ENCODE data around the gene ZFP1.
"Not testable (repeated sequence)": the region's sequence is repeated elsewhere in the genome, so short reads cannot be mapped to it uniquely, and the experiment has no call there.

ZFP1 gene

GRCh38 chr16:75169899-75170405 is 21.6 kb downstream of the ZFP1 start:
- DNase-seq, result no peak

- no peak for DNase-seq
These were observed 24.3 kb downstream of the ZFP1 start for GRCh38 chr16:75172578-75172977.

- no peak for DNase-seq
These were observed 26.8 kb downstream of the ZFP1 start for GRCh38 chr16:75175074-75175473.

GRCh38 chr16:75176926-75177325 is 28.6 kb downstream of the ZFP1 start:
- no peak for DNase-seq

DNA sequence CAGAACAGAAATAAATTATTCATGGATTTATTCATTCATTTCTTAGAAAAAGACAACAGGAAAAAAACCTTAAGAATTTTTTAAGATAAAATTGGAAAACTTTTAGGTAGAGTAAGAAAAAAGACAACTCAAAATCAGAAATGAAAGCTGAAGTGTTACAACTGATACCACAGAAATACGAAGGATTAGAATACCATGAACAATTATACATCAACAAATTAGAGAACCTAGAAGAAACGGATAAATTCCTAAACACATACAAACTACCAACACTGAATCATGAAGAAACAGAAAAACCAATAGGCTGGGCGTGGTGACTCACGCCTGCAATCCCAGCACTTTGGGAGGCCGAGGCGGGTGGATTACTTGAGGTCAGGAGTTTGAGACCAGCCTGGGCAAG is 30.9 kb downstream of the ZFP1 start:
- no peak for DNase-seq

GRCh38 chr16:75181630-75182029 is 33.3 kb downstream of the ZFP1 start:
- DNase-seq, result no peak

DNA sequence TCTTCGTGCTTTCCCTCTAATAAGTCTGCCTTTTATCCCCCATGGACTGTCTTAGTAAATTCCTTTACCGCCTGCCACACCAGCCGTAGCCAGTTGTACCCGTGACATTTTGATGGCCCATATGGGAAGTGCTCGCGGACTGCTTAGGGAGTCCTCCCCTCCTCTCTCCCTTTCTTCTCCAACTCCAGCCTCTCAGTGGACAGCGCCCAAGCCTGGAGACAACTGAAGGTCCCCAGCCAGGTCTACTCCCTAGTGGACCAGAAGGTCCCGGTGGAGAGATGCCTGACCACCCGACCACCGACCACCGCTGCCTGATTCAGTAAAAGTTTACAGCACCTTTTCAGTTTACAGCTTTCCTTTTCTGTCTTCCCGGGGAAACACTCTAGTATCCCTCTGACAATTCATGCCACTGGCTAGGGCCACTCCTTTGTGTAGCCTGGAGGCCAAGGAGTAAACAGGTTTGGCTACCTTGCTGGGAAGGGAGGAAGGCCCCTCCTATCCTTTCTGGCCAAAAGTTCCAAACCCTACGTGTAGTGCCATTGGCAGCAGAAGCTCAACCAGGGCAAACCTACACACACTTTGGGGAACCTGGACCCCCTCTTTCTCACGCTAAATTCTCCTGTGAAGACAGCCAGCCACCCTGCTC is 40.6 kb downstream of the ZFP1 start:
- DNase-seq, result no peak

DNA sequence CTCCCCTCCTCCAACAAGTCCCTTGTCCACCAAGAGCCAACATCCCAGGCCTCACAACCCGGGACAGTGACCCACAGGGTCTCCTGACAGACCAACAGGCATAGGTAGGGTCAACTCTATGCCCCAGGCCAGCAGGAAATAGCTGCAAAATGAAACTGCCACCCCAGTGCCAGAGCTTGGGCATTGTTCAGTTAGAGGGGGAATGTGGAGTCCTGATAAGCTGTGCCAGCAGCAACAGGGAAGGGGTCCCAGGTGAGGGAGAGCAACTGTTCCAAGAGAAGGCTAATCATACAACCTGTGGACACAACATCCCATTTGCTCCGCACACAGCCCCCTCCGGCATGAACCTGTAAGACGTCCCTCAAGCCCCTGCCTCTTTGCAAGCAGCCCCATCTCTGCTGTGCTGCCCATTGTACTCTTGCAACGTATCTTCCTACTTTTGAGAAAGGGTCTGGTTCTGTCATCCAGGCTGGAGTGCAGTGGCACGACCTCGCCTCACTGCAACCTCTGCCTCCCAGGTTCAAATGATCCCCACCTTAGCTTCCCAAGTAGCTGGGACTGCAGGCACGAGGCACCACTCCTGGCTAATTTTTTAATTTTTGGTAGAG is 41.4 kb downstream of the ZFP1 start:
- no peak for DNase-seq

DNA sequence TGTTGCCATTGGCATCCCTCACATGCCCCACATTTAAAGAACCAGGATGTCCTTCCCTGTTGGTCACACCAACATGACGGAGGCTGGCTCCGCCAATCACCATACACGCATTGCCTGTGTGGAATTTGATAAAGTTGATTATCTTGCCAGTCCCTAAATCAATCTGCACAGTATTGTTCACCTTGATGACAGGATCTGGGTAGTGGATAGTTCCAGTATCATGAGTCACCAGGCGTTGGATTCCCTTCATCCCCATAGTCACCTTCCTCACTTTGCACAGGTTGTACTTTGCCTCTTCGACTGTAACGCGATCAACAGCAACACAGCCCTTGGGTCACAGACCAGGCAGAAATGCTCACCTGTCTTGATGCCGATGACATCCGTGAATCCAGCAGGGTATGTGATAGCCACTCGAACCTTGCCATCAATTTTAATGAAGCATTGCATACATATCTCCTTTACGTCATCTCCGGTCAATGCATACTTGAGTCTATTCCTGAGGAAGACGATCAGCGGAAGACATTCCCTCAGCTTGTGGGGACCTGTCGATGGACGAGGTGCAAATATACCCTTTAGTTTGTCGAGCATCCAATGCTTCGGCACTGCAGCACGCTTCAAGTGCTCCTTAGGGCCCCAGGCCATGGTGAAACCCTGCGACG is 44.4 kb downstream of the ZFP1 start:
- DNase-seq, result no peak

DNA sequence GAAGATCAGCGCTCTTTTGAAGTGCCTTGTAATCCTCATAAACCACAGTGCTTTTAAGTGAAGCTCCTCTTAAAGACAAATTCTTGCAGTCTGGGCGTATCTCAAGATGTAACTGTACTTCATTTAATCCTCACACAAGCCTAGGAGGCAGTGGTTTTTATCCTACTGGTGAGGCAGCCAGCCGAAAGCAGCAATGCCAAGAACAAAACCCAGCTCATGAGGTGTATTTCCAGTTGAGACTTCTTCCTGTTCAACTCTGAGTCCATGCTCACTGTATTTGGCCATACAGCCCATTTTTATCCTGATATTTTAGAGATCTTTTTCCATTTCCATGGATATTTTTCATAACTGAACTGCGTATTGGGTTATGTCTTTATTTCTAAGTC is 44.9 kb downstream of the ZFP1 start:
- no peak for DNase-seq

- DNase-seq, result no peak
These were observed 45.6 kb downstream of the ZFP1 start for GRCh38 chr16:75193730-75194444.

- DNase-seq, result no peak
These were observed 47.8 kb downstream of the ZFP1 start for GRCh38 chr16:75195811-75196790.

GRCh38 chr16:75196836-75197235 is 48.5 kb downstream of the ZFP1 start:
- DNase-seq, result no peak

GRCh38 chr16:75197522-75198134 is 49.3 kb downstream of the ZFP1 start:
- DNase-seq, result no peak

DNA sequence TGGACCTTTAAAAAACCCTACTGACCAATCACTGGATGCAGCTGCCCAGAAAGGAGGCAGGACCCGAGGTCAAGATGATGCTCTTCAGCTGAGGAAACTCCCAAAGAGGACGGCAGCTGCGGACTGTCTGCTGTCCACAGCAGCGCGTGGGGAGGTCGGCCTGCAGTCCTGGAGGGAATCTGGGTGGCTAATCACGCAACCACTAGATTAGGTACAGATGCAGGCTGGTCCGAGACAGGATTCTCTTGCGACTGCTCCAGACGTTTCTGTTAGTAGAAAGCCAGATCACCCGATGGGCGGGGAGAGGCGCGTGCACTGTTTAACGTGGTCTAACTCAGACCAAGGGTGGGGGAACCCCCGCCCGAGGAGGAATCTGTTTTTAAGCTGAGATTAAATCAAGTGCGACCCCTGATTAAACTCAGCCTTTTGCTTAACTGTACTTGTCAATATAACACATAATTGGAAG is 49.8 kb downstream of the ZFP1 start:
- no peak for DNase-seq

GRCh38 chr16:75202069-75202590 is 53.8 kb downstream of the ZFP1 start:
- no peak for DNase-seq

DNA sequence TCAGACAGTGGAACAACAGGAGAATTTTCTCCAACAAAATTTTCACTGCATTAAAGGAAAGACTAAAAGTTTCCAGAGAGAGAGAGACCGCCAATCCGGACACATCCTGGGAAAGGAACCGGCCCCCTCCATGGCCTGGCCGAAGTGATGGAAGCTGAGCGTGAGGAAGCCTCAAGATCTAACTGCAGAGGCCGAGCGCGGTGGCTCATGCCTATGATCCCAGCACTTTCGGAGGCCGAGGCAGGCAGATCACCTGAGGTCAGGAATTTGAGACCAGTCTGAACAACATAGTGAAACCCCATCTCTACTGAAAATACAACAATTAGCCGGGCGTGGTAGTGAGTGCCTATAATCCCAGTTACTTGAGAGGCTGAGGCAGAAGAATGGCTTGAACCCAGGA is 54.8 kb downstream of the ZFP1 start:
- DNase-seq, result no peak

DNA sequence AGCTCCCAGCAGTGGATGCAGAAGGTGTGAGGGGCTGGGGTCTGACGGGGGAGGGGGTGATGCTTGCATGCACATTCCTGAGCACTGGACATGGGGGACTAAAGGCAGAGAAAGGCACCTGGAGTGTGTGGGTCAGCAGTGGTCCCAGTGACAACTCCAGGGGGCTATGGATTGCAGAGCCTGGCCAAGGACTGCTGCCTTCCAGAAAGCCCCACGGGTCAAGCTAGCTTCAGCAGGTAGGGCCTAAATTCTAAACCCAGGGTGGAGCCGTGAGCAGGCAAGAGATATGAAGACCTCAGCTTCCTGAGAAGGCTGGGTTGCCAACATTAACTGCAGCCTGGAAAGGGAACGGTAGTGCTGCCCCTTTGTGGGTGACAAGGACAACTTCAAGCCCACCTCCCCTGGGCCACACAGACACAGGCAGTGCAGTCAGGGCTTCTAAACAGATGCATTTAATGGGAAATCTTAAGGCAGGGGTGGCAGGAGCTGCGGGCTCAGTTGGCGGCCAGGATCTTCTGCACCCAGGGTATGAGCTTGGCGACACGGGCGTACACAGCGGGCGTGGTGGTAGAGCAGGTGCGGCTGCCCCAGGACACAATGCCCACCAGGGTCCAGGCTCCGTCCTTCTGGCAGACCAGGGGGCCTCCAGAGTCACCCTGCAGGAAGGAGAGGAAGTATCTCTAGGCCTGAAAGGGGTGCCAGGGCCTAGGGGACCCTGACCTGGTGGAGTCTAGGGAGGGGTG is 55.5 kb downstream of the ZFP1 start:
- no peak for DNase-seq

DNA sequence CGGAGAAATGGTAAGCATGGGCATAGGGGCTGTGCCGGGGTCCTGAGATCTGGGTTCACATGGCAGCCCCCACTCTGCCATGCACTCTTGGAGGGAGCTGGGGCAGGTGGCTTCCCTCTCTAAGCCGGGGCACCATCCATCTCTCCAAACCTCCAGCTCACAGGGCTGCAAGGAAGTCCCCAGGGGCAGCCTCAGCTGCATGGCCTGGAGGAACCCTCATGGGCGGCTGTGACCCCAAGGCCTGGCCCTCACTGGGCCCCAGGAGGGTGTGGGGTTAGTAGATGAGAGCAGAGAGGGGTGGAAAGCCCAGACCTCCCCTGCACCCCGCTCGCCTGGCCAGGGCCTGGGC is 56.1 kb downstream of the ZFP1 start:
- no peak for DNase-seq

DNA sequence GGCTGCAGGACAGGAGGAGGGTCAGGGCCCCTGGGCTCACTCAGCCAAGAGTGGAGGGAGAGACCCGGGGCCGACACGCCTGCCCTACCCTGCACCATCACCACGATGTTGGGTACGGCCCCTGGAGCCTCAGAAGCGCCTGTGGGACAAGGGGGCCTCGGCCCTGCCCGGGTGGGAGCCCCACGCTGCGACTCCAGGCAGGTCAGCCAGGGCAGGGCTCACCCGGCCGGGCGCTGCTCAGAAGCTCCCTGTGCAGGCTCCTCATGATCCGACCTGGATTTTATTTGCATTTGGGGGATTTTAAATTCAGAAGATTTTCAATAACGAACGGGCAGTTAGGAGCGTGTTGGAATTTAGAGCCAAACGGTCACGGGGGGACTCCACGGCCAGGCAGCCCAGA is 56.6 kb downstream of the ZFP1 start:
- DNase-seq, result not testable (repeated sequence)

DNA sequence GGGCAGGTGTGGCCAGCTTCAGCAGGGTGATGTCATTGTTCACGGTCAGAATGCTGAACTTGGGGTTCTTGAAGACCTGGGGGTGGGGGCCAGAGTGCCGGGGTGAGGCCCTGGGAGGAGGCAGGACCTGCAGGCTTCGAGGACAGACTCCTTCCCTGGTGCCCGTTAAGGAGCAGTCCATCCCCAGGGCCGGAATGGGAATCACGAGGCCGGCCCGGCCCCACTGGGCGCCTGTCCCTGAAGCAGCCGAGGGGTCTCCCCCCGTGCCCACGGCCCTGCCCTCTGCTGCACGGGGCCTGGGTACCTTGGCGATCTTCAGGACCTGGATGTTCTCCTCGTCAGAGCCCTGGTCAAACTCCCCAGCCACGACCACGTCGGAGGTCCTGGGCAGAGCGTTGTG is 57.1 kb downstream of the ZFP1 start:
- not testable (repeated sequence) for DNase-seq

Measured in NCI-H1694 (cell line).